ENCODE data around the gene MAP3K20.

DNA sequence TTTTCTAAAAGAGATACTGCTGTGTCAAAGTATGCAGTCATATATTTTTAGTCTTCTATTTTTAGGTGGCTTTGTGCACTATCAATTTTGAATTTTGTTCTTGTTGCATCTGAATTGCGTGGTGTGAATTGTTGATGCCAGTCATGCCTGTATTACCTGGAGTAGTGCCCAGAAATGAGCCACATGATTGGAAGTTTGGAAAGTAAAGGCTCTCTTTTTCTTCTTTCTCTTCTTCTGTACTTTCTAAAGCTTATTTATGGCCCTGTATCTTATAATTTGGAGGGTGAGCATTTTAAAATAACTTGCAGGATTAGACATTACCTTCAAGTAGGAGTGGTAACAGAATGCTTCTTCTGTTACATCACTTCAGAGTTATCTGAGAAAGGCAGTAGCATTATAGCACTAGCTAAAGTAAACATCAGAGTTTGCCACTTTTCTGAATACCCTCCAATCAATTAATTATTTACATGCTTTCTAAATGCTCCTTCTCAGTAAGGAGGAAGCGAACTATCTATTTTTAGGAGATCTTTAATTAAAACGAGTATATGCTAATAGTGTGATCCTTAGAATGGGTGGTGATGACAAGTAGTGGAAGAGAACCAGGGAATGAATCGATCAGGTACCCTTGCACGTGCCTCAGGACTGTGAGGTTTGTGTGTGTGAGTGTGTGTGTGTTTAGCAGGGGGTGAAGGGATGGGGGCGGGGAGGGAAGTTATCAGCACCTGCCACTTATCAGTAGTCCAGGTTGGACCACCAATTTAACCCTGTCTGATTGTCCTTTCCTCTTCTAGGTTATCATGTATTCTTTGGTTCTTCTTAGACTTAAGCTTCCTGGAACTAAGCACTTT is 112.5 kb downstream of the MAP3K20 start:
- TF ChIP-seq, protein P1, sequence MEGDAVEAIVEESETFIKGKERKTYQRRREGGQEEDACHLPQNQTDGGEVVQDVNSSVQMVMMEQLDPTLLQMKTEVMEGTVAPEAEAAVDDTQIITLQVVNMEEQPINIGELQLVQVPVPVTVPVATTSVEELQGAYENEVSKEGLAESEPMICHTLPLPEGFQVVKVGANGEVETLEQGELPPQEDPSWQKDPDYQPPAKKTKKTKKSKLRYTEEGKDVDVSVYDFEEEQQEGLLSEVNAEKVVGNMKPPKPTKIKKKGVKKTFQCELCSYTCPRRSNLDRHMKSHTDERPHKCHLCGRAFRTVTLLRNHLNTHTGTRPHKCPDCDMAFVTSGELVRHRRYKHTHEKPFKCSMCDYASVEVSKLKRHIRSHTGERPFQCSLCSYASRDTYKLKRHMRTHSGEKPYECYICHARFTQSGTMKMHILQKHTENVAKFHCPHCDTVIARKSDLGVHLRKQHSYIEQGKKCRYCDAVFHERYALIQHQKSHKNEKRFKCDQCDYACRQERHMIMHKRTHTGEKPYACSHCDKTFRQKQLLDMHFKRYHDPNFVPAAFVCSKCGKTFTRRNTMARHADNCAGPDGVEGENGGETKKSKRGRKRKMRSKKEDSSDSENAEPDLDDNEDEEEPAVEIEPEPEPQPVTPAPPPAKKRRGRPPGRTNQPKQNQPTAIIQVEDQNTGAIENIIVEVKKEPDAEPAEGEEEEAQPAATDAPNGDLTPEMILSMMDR (IDR thresholded peaks at IDR 0.05), result no peak
- no peak for TF ChIP-seq POLR2A (IDR thresholded peaks at IDR 0.05)
